Ecto neural progenitor cell (in vitro differentiated cells): Measurements from ENCODE around the gene COL4A6.

Experiments used
- DNase-seq: peaks from one replicate; pipeline ENCODE4 v3.0.0-alpha.2; 2018; ENCODE audit warnings: low spot score

Gene COL4A6

DNA sequence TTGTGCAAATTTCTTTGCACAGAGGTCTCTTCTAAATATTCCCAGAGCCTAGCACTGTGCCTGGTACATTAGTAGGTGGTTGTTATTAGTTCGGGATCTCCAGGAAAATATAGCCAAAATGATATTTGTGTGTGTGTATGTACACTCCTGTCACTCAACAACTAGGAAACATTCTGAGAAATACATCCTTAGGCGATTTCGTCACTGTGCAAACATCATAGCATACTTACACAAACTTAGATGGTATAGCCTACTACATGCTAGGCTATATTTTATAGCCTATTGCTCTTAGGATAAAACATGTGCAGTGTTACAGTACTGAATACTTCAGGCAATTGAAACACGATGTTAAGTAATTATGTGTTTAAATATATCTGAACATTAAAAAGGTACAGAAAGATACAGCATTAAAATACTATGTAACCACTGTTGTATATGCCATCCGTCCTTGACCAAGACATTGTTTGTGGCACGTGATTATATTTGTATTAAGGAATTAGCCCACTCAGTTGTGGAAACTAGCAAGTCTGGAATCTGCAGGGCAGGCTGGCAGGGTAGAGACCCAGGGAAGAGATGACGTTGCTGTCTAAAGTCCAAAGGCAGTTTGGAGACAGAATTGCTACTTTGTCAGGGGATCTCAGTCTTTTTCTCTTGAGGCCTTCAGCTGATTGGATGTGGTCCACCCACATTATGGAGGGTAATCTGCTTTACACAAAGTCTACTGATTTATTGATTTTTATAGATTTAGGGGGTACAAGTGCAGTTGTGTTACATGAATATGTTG, 106.9 kb downstream of the COL4A6 start:
- no peak for DNase-seq

GRCh38 chrX:108323751-108324150, 114.5 kb downstream of the COL4A6 start:
- no peak for DNase-seq

GRCh38 chrX:108322234-108322633, 116.0 kb downstream of the COL4A6 start:
- DNase-seq = no peak

DNA sequence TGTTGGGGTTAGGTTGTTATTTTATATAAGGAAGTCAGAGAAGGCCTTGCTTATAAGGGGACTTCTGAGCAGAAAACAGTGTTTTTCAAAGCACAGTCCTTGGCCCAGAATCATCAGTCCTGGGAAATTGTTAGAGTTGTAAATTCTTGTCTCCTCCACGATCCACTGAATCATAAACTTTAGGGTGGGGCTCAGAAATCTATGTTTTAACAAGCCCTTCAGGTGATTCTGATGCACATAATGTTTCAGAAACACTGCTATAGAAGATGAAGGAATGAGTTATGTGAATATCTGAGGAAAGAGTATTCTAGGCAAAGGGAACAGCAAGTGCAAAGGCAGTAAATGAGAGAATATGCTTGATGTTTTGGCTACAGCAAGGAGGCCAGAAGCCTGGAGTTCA, 121.8 kb downstream of the COL4A6 start:
- DNase-seq = no peak

- DNase-seq = no peak
Observed at GRCh38 chrX:108313669-108314068, 124.6 kb downstream of the COL4A6 start.

DNA sequence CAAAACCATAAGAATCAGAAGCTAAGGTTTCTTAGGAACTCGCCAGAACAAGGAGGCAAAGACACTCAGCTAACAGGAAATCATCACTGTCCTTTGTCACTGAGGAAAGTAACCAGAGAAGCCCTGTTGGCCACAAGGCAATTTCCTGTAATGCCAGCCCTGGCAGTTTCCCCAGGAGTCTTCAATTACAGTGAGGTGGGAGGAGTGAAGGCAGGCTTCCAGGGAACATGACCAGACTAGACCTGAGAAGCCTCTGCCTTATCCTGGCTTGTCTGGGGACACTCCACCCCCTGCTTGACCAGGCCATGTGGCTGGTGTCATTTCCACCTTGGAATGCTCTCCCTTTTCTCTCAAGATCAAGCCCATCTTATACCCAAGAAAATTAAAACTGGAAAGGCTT, 125.3 kb downstream of the COL4A6 start:
- DNase-seq = no peak

GRCh38 chrX:108312011-108312410, 126.2 kb downstream of the COL4A6 start:
- DNase-seq = no peak

- DNase-seq = no peak
Observed at GRCh38 chrX:108310506-108310905, 127.7 kb downstream of the COL4A6 start.

DNA sequence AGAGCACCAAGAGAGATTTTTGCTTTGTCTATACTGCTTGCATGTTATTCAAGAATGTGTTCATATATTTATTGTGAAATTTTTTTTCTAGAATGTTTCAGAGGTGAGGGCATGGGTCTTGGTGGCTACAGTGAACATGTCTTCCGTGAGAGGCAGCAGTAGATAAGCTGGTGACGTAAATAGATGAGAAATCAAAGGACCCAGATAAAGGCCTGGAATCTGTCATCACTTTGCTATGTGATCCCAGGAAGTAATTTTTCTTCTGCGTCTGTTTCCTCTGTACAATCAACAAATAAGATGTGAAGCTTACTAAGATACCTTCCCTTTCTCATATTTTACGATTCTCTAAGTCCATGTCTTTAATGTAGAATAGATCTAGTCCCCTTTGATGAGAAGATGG, 129.1 kb downstream of the COL4A6 start:
- no peak for DNase-seq

DNA sequence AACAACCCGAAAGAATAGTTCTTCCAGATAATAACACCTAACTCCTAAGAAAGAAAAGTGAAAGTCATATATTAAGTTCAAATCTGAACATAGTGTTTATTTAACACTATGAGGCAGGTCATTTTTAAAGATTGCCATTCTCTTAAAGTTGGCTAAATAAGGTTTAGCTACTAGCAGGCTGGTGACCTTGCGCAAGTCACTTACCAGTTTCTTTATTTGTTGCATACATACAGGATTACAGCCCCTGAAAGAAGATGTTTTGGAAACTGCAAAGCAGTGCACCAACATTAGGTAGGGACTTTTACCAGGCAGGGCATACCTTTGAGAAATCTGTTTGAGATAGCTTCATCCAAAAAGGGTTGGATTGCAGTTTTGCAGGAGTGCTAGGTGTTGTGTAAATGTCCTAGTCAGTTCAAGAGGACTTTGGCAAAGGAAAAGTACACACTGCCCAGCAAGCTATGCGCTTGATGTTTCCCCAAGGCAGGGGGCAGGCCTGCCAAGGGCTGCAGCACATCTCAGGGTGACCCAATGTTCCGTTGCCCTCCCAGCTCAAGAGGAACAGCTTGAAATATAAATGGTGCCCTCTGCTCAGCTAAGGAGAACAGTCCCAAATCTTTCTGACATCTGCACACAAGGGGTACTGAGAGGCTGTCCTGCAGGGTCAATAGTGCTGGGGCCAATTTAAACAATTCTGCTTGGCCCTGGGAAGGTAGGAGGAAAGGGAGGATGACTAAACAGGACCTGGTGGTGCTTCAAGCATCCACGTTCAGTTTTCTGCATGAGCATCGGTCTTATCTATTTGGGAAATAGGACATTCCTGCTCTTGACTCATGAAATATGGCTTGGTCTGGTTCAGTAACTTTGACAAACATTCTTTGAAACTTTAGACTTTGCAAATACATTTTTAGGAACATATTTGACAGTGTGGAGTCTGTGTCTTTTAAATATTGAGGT, 130.8 kb downstream of the COL4A6 start:
- no peak for DNase-seq

DNA sequence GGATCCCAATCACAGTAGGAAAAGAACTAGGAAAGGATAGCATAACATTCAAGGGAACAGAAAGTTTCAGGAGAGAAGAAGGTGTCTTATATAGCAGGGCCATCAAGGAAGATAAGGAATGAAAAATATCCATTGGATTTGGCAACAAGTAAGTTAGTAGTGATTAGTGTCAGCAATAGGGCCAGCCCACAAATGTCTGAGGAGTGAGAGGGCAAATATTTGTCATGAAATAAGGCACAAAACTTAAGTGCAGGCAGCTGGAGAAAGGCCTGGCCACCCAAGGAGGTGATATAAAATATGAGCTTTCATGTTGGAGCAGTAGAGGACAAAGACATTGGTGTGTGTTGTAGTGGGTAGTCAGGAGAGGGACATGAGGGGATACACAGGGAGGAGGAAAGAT, 132.1 kb downstream of the COL4A6 start:
- DNase-seq = no peak

GRCh38 chrX:108304757-108305156, 133.5 kb downstream of the COL4A6 start:
- DNase-seq = no peak

GRCh38 chrX:108304210-108304609, 134.0 kb downstream of the COL4A6 start:
- no peak for DNase-seq

GRCh38 chrX:108303682-108304081, 134.5 kb downstream of the COL4A6 start:
- no peak for DNase-seq

- no peak for DNase-seq
Observed at GRCh38 chrX:108299704-108300103, 138.5 kb downstream of the COL4A6 start.

DNA sequence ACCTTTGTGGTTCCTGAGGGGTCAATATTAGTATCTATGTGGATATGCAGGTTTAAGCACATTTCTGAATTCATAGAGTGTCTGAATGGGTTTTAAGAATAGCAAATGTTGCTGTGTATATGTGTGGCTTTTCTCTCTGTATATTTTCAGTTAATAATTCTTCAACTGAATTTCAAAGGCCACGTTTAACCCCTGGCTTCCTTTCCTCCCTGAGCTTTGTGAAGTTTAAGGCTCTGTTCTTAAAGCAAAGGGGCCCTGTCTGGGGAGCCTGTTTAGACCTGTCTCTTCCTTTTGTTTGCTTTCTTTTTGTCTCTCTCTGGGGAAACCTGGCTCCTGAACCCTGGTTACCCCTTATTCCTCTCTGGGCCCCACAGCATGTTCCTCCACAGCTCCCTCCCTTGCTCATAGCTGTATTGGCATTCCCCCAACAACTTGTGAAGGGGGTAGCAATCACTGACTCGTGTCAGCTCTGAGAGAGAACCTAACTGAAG, 139.1 kb downstream of the COL4A6 start:
- DNase-seq = no peak

DNA sequence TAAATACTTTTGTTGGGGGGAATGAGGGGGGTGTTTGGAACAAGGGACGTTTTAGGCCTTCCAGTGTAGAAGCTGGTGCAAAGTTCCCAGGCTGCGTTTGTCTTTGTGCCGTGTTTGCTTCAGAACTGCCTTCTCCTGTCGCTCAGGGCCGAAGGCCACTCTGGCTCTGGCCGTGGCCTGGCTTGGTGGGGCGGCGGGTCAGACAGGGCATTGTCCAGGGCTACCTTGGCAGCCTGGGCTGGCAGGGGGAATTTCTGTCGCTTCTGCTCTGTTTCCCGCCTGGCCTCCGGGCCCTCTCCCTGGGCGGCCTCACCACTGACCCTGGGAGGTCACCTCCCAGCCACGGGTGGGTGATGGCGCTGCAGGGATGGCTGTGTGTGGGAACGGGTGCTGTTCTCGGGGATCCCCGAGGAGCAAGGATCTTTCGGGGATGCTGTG, 140.0 kb downstream of the COL4A6 start:
- DNase-seq = no peak

- DNase-seq = no peak
Observed at GRCh38 chrX:108297290-108297689, 140.9 kb downstream of the COL4A6 start.

DNA sequence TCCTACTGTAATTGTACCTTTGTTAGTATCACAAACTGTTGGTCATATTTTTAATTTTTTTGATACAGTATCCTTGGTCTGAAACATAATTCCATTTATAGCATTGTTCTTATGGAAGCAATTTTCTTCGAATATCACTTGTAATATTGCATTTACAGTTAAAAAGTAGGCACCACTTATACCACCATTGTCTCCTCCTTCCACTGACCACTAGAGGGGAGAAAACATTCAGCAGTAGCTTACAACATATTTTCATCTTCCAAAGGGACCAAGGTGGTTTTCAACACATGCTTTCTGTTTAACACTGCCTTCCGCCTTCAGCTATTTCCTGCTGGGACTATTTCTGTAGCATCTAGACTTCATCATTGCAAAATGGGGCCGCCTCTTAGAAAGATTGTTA, 146.2 kb downstream of the COL4A6 start:
- DNase-seq = no peak

GRCh38 chrX:108285918-108286317, 152.3 kb downstream of the COL4A6 start:
- no peak for DNase-seq

- no peak for DNase-seq
Observed at GRCh38 chrX:108285356-108285755, 152.9 kb downstream of the COL4A6 start.

- no peak for DNase-seq
Observed at GRCh38 chrX:108275732-108276131, 162.5 kb downstream of the COL4A6 start.

DNA sequence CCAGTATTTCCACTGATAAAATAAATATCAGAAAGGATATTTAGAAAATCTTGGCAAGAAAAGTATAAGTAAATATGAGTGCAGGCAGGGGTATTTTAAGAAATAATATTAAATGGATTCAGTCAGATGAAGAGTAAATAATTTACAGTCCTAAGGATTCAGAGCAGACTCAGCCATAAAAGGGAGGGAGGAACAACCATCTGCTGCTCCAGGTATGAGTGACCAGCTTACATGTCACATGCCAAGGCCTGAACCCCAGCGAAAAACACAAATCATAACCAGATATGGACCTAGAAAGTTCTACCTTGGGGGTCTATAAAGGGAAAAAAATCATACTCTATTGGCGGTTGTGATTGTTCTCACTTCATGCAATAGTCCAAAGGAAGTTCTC, 166.8 kb downstream of the COL4A6 start:
- no peak for DNase-seq
